SU-DHL-6 (cell line): ENCODE measurements around the gene CALML3.

ENCODE experiments used
- H2AFZ ChIP-seq: fragments of 200-600 bp; sonication (generic); 2 replicates; pipeline ENCODE4 v1.6.1; 2014; ENCODE audit warnings: low read depth, mild to moderate bottlenecking, moderate library complexity, mixed read lengths, antibody characterized with exemption, low read length; ENCODE audit not compliant: severe bottlenecking
- H3F3A ChIP-seq: fragments of 200-600 bp; shearing (Covaris generic); 2 replicates; pipeline ENCODE4 v1.6.0; 2016; ENCODE audit warnings: antibody characterized with exemption, mild to moderate bottlenecking; ENCODE audit not compliant: insufficient read depth
- H3K27ac ChIP-seq: fragments of 200-600 bp; sonication (generic); 2 replicates; pipeline ENCODE4 v1.5.1; 2016; ENCODE audit warnings: low read depth, mild to moderate bottlenecking, low read length, moderate library complexity, mixed read lengths
- H3K27me3 ChIP-seq: fragments of 200-600 bp; sonication (generic), shearing (Covaris generic); 2 replicates; pipeline ENCODE4 v1.6.0; 2014; ENCODE audit warnings: mild to moderate bottlenecking, low read length
- H3K36me3 ChIP-seq: fragments of 200-600 bp; sonication (generic); 2 replicates; pipeline ENCODE4 v1.6.1; 2014; ENCODE audit warnings: mild to moderate bottlenecking, low read length, mixed read lengths
- H3K4me2 ChIP-seq: fragments of 300-600, 200-600 bp; shearing (Covaris generic), sonication (generic); 2 replicates; pipeline ENCODE4 v1.6.0; 2014; ENCODE audit warnings: low read length, low read depth, mild to moderate bottlenecking; ENCODE audit not compliant: poor library complexity, severe bottlenecking
- H3K4me3 ChIP-seq: fragments of 200-600 bp; sonication (generic); 2 replicates; pipeline ENCODE4 v1.5.1; 2014; ENCODE audit warnings: antibody characterized with exemption, low read length, mild to moderate bottlenecking, mixed read lengths; ENCODE audit not compliant: insufficient read depth, poor library complexity, severe bottlenecking
- H3K79me2 ChIP-seq: fragments of 200-600 bp; sonication (generic); 2 replicates; pipeline ENCODE4 v1.6.1; 2014; ENCODE audit warnings: mild to moderate bottlenecking, low read length, moderate library complexity; ENCODE audit not compliant: insufficient read depth
- H3K9ac ChIP-seq: fragments of 200-600 bp; sonication (generic); 2 replicates; pipeline ENCODE4 v1.7.0; 2014; ENCODE audit warnings: mild to moderate bottlenecking, low read length
- H3K9me2 ChIP-seq: fragments of 200-600 bp; sonication (generic); replicated peaks from 2 replicates; pipeline ENCODE4 v1.6.1; 2014; ENCODE audit warnings: low read length; ENCODE audit not compliant: insufficient read depth
- H3K9me3 ChIP-seq: fragments of 200-600 bp; sonication (generic); 2 replicates; pipeline ENCODE4 v1.6.1; 2014; ENCODE audit warnings: low read length, mixed read lengths; ENCODE audit not compliant: insufficient read depth
- H4K20me1 ChIP-seq: fragments of 200-600 bp; sonication (generic); 2 replicates; pipeline ENCODE4 v1.6.1; 2014; ENCODE audit warnings: low read depth, mild to moderate bottlenecking, antibody characterized with exemption, low read length, moderate library complexity, mixed read lengths
- EZH2phosphoT487 ChIP-seq: fragments of 200-600 bp; sonication (generic), shearing (Covaris generic); conservative IDR thresholded peaks from 2 replicates; pipeline ENCODE4 v1.6.1; 2018; ENCODE audit warnings: mild to moderate bottlenecking, antibody characterized with exemption, low read length, moderate library complexity, mixed read lengths
- TF ChIP-seq, protein P1 (sequence below): fragments of 200-600 bp; sonication (generic); IDR thresholded peaks from one replicate; pipeline ENCODE4 v1.5.1; 2017; ENCODE audit warnings: antibody characterized with exemption, mild to moderate bottlenecking, low read length, moderate library complexity; ENCODE audit not compliant: insufficient read depth, poor library complexity, severe bottlenecking

CALML3 gene

DNA sequence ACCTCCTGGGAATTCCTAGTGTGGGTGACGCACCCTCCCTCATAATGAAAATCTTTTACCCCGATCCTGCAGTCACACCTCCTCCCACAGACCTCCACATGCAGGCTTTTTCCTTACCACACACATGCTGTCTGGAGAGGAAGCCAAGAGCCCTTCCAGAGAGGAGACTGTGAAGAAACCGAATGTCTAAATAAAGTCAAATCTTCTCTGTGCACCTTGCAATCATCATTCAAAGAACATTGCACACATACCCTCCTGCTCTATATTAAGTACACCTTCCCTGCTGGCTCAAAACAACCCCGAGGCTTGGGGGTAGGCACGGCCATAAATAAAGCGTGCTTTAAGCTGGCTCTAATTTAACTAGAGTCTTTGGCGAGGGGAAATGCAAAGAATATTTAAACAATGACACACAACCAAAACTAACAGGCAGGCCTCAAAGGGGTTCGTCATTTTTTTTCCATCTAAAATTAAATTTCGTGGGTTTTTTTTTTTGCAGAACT, 34.9 kb downstream of the CALML3 start:
- Histone ChIP-seq H3K9me3 (no peaks in the 10 kb centered on the region), H3K4me3 (no peak overlapping the region), H3K4me2 (no peak overlapping the region), H3K27me3 (no peaks in the 10 kb centered on the region), H3F3A (no peaks in the 10 kb centered on the region), H3K9ac (no peak overlapping the region), H4K20me1 (no peaks in the 10 kb centered on the region), H3K27ac (no peak overlapping the region), H3K9me2 (no peaks in the 10 kb centered on the region), H3K36me3 (no peaks in the 10 kb centered on the region), H2AFZ (no peak overlapping the region), H3K79me2 (no peaks in the 10 kb centered on the region)
- TF ChIP-seq, protein P1, sequence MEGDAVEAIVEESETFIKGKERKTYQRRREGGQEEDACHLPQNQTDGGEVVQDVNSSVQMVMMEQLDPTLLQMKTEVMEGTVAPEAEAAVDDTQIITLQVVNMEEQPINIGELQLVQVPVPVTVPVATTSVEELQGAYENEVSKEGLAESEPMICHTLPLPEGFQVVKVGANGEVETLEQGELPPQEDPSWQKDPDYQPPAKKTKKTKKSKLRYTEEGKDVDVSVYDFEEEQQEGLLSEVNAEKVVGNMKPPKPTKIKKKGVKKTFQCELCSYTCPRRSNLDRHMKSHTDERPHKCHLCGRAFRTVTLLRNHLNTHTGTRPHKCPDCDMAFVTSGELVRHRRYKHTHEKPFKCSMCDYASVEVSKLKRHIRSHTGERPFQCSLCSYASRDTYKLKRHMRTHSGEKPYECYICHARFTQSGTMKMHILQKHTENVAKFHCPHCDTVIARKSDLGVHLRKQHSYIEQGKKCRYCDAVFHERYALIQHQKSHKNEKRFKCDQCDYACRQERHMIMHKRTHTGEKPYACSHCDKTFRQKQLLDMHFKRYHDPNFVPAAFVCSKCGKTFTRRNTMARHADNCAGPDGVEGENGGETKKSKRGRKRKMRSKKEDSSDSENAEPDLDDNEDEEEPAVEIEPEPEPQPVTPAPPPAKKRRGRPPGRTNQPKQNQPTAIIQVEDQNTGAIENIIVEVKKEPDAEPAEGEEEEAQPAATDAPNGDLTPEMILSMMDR = no peak
- TF ChIP-seq EZH2phosphoT487 = no peak

DNA sequence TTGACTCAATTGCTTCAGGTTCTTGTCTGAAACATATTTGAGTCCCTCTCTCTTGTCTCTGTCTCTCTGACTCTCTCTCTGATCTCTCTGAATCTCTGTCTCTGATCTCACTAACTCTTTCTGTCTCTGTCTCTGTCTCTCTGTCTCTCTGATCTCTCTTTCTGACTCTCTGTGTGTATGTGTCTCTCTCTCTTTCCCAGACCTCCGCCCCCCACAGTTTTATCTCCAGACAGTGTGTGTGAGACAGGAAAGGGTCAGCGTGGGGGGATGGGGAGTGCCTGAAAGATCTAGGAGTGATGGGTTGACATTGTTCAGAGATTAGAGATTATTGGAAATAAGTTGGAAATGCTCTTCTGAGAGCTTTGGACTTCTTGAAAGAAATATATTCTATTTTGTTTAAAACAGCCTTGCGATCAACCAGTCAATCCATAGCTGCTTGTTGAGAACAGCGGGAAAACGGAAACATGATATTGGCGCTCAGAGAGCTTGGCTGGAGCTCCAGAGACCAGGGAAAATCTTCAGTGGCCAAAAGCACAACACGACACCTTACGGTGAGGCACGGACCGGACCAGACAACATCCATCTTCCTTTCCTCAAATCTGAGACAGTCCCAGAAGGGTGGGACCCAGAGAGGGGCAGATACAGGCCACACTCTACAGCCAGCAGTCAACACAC, 35.5 kb downstream of the CALML3 start:
- no peak overlapping the region for H2AFZ ChIP-seq
- no peak overlapping the region for H3K4me2 ChIP-seq
- H3K27me3 ChIP-seq = no peaks in the 10 kb centered on the region
- no peaks in the 10 kb centered on the region for H3K9me3 ChIP-seq
- no peaks in the 10 kb centered on the region for H3K9me2 ChIP-seq
- no peak overlapping the region for H3K4me3 ChIP-seq
- H3K27ac ChIP-seq = no peak overlapping the region
- H3F3A ChIP-seq = no peaks in the 10 kb centered on the region
- H4K20me1 ChIP-seq = no peaks in the 10 kb centered on the region
- H3K36me3 ChIP-seq = no peaks in the 10 kb centered on the region
- no peak for TF ChIP-seq EZH2phosphoT487
- TF ChIP-seq, protein P1 = no peak
- H3K79me2 ChIP-seq = no peaks in the 10 kb centered on the region
- no peak overlapping the region for H3K9ac ChIP-seq

DNA sequence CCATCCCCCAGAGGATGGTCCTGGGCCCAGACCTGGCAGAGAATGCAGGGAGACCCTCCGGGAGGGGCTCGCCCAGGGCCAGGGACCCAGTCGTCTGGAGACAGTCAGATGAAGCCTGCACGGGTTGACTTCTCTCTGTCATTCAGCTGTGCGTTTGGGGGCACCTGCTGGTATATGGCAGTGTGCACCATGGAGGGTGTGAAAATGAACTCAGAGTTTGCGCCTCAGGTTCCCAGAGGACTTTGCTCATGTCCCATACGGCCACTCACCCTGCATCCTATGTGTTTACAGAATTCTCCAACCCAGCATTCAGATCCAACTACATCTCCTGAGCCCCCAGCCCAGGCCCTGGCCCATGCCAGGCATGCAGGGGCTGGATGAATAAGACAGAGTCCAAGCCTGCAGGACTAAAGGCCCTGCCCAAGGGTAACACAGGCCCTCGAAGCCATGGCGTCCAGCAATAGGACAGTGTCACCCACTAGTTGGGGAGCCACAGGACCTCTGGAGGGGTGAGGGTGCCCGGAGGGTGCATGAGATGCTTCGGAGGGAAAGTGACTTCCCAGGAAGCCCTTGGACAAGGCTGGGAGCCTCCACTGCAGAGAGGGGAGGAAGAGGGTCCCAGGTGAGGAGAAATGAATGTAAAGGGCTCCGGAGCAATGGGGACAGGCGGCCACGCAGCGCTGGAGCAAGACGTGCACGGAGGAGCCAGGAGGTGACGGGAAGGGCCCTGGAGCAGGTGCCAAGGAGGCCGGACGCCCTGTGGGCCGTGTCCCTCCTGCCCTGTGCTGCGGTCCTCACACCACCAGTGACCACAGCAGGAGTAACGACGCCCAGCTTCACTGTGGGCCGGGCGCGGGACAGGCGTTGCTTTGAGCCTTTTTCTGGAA, 36.3 kb downstream of the CALML3 start:
- Histone ChIP-seq H3K9me3 (no peaks in the 10 kb centered on the region), H3K27ac (no peak overlapping the region), H3K9ac (no peak overlapping the region), H2AFZ (no peak overlapping the region), H4K20me1 (no peaks in the 10 kb centered on the region), H3K36me3 (no peaks in the 10 kb centered on the region), H3K9me2 (no peaks in the 10 kb centered on the region), H3K27me3 (no peaks in the 10 kb centered on the region), H3K4me3 (no peak overlapping the region), H3K4me2 (no peak overlapping the region), H3K79me2 (no peaks in the 10 kb centered on the region), H3F3A (no peaks in the 10 kb centered on the region)
- TF ChIP-seq EZH2phosphoT487 = no peak
- TF ChIP-seq, protein P1 = no peak
